GM21360 (cell line): Measurements from ENCODE around the gene MAP1S.

Source experiments
- ATAC-seq: cut with Tn5 transposase; IDR thresholded peaks from one replicate; pipeline ENCODE4 v1.9.1; 2021; ENCODE audit warnings: mild to moderate bottlenecking, moderate library complexity; ENCODE audit not compliant: unreplicated experiment

Gene MAP1S

DNA sequence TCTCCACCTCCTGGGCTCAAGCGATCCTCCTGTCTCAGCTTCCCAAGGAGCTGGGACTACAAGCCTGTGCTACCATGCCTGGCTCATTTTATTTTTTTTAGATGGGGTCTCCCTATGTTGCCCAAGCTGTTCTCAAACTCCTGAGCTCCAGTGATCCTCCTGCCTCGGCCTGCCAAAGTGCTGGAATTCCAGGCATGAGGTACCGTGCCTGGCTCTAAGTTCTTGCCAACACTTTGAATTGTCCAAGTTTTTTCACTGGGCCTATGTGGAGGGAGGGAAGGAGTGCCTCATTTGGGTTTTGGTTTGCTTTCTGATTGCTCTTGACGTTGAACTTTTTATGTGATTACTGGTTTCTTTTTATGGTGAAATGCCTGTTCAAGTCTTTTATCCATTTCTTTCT is 26.7 kb upstream of the MAP1S start:
- ATAC-seq = no peak

DNA sequence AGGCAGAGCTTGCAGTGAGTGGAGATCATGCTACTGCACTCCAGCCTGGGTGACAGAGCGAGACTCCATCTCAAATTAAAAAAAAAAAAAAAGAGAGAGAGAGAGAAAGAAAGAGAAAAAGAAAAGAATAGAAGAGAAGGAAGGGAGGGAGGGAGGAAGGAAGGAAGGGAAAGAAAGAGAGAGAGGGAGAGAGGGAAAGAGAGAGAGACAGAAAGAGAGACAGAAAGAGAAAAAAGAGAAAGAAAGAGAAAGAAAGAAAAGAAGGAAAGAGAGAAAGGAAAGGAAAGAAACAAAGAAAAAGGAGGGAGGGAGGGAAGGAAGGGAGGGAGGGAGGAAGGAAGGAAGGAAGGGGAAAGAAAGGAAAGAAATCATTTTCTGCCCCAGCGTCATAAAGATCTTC is 24.1 kb upstream of the MAP1S start:
- ATAC-seq = no peak

DNA sequence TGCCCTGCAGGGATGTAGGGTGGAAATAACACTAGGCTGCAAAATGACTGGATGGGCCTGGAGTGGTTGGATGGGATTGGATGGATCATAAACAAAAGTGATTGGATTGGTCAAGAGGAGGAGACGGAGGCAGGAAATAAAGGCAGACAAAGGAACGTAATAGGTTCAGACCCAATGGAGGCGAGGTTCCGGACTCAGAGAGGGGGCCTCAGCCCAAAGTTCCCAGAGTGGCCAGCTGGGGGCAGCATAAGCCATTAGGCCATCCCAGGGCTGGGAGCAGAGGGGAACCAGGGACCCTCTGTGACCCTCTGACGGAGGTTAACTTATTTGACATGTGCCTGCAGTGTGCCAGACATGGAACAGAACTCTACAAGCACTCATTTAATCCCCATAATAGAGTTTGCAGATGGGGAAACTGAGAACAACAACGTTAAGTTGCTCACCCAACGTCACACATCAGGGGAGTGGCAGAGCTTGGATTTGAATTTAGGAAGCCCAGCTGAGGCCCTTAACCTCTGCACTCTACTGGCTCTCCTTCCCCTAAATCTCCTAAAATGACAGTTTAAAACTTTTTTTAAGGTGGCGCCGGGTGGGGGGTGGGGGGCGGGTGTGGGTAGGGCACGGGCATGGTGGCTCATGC is 15.3 kb upstream of the MAP1S start:
- no peak for ATAC-seq

DNA sequence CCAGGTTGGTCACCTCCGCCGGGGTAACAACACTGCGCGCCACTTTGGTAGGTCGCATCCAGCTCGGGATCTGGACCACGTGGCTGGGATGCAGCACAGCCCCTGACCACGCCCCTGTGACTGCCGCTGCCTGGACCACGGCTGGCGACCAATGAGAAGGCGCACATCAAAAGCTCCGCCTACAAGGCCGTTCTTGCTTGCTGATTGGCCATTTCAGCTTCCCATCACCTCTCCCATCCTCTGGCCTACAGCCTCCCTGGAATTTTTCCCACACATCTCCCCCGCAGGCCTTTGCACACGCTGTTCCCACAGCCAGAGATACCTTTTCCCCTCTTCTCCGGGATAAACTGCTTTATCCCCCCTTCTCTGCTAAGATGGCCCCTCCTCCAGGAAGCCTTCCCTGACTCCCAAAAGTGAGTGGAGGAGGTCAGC is 12.5 kb upstream of the MAP1S start:
- ATAC-seq = no peak

DNA sequence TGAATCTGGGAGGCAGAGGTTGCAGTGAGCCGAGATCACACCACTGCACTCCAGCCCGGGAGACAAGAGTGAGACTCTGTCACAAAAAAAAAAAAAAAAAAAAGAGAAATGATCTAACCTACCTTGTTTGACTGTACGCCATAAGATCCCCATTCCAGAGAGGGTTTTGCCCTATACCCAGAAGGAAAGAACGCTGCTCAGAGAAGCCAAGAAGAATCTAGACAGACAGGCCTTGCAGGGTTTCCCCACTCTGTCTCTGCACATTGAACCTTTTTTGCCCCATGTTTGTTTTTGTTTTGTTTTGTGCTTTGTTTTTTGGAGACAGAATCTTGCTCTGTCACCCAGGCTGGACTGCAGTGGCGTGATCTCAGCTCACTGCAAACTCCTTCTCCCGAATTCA is 7.4 kb upstream of the MAP1S start:
- no peak for ATAC-seq

DNA sequence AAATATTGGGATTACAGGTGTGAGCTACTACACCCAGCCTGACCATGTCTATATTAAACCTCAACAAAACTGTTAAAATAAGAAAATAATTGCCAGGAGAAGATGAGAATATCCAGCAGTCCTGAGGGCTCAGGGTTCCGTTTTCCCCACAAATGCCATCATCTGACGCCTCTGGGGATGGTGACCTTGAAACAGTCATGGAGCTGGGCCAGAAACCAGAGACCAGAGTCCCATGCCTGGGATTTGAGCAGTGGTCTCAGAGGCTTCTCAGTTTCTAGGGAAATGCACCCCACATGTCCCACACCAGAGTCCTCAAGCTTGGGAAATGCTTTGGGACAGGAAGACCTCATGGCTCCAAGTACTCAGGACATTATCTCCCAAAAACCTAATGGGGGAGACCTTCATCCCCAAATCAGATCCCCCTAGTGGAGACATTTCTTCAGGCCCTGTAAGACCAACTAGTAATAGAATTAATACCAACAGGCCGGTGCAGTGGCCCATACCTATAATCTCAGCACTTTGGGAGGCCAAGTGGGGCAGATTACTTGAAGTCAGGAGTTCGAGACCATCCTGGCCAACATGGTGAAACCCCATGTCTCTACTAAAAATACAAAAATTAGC is 2.9 kb upstream of the MAP1S start:
- ATAC-seq = no peak

DNA sequence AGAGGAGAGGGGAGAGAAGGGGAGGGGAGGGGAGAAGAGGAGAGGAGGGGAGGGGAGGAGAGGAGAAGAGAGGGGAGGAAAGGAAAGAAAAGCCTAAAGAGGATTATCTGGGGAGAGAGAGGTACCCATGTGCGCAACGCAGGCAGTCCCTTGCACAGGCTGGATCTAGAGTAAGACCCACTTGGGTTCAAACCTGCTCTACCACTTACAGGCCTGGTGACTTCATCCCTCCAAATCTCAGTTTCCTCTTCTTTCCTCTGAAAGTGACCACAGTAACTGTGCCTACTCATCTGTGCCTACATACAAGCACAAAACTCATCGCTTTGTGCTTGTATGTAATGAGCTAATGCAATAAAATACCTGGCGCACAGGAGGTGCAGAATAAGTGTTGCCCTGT is 732 bp upstream of the MAP1S start:
- ATAC-seq = no peak

DNA sequence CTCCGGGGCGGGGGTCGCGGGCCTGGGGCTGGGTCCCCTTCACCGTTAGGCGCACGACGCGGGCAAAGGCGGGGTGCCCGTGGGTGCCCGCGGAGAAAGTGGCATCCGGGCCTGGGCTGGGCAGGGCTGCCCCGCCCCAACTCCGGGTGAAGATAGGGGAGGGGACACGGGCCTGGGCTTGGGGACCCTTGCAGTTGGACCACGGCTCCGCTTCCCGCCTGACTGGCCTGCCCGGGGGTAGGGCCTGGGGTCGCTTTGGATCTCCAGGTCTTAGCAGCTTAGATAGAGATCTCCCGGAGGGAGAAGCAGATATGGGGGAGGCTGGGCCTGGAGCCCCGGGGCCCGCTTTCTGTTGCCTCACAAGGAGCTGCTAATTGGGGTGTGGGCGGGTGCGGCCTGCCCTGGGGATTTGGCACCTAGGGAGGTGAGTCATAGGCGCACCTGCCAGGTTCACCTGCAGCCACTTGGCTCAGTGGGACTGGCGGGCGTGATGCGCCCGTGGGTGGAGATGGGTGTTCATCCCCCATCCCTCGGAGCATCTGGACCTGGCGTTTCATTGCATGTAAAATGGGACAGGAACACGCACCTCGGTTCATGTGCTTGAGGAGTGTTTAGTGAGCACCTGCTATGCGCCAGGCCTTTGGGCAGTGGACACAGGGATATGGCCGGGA is 585 bp downstream of the MAP1S start:
- peak; percentile 23 for ATAC-seq

DNA sequence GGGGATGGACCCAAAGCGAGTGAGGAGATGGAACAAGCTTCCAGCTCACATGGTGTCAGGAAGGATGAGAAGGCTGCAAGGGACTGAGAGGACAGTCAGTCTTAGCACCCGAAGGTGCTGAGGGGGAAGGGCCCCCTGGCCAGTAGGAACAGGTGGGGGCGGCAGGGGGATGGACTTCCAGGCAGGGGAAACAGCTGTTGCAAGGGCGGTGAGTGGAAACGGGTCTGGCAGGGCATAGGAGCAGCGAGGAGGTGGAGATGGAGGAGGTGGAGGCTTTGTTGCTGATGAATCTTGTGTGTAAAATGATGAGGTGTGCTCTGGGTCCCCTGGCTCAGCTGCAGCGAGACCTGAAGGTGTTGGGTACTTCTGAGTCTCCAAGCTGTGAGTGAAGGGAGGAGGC is 1.2 kb downstream of the MAP1S start:
- no peak for ATAC-seq

DNA sequence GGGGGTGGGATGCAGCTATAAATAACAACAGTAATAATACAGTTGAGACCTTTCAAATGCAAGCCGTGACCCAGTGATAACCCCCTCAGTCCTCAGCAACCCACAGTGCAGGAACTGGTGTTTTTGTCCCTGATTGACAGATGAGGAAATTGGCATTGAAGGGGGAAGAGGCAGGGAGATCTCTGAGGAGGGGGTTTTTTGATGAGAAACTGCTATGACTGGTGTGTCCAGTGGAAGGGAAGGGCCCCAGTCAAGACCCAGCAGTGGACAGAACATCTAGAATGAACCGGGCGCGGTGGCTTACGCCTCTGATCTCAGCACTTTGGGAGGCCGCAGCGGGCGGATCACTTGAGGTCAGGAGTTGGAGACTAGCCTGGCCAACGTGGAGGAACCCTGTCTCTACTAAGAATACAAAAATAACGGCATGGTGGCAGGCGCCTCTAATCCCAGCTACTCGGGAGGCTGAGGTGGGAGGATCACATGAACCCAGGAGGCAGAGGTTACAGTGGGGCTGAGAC is 1.9 kb downstream of the MAP1S start:
- ATAC-seq = no peak

DNA sequence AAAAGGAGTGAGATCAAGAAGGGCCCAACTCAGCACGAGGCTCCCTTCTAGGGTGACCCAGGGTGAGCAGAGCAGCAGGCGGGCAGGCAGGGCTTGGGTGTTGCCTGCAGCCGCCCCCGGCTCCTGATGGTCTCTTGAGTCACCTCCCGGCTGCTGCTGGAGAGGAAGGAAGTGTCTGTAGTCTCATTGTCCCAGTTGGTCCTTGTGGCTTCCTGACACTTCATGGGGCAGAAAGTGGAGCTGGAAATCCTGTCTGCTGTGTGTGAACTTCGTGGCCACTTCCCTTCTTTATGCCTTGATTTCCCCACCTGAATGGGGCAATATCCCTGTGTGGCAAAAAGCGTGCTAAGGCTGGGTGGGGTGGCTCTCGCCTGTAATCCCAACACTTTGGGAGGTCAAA is 2.5 kb downstream of the MAP1S start:
- no peak for ATAC-seq

DNA sequence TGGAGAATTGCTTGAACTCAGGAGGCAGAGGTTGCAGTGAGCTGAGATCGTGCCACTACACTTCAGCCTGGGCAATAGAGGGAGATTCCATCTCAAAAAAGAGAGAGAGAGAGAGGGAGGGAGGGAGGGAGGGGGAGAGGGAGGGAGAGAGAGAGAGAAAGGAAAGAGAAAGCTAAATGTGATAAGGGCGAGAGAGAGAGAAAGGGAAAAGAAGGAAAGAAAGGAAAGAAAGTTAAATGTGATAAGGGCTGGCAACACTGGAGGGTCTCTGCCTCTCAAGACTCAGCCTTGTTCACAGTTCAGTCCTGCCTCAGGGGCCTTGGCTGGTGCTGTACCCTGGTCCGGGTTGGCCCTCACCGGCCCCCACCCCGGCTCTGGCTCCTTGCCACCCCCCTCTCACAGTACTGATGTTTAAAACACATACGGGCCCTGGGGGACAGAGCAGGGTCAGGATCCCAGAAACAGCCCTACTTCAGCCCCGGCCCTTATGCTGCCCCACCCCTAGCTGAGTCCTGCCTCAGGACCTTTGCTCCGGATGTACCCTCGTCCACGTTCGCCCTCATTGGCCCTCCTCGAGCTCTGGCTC is 3.5 kb downstream of the MAP1S start:
- no peak for ATAC-seq

DNA sequence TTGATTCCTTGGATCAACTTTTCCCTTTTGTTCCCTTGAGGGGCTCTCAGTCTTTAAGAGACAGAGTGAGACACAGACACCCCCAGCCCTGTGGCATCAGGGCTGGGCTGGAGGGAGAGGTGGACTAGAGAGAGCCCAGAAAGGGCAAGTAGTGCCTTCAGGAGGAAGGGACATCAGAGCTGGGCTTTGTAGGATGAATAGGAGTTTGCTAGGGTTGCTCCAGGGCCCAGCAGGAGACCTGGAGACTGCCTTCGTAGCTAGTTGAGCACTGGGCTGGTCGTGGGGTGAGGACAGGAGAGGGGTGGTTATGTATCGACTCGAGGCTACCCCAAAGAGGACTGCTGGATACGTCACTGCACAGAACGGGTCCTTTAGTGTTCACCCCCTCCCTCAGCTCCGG is 5.4 kb downstream of the MAP1S start:
- no peak for ATAC-seq

DNA sequence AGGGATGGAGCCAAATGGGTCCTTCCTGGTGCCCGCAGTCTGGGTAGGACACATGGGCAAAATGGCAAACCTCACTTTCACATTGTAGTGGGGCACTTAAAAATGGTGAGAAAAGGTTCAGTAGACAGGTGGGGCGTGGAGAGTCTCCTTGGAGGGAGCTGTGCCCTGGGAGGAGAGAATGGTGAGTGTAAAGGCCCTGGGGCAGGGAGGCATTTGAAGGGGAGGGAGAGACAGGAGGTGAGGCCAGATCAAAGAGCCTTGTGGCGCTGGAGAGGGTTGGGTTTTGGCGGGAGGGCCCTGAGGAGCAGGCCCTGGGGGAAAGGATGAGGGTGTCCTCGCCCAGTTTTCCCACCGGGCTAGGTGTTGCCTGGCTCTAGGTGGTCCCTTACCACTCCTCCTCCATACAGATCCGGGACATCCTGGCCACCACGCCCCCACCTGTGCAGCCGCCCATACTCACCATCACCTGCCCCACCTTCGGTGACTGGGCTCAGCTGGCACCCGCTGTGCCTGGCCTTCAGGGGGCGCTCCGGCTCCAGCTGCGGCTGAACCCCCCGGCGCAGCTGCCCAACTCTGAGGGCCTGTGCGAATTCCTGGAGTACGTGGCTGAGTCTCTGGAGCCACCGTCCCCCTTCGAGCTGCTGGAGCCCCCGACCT is 6.3 kb downstream of the MAP1S start:
- ATAC-seq = no peak

DNA sequence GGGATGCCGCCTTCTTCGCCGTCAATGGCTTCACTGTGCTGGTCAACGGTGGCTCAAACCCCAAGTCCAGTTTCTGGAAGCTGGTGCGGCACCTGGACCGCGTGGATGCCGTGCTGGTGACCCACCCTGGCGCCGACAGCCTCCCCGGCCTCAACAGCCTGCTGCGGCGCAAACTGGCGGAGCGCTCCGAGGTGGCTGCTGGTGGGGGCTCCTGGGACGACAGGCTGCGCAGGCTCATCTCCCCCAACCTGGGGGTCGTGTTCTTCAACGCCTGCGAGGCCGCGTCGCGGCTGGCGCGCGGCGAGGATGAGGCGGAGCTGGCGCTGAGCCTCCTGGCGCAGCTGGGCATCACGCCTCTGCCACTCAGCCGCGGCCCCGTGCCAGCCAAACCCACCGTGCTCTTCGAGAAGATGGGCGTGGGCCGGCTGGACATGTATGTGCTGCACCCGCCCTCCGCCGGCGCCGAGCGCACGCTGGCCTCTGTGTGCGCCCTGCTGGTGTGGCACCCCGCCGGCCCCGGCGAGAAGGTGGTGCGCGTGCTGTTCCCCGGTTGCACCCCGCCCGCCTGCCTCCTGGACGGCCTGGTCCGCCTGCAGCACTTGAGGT is 7.0 kb downstream of the MAP1S start:
- ATAC-seq = no peak

DNA sequence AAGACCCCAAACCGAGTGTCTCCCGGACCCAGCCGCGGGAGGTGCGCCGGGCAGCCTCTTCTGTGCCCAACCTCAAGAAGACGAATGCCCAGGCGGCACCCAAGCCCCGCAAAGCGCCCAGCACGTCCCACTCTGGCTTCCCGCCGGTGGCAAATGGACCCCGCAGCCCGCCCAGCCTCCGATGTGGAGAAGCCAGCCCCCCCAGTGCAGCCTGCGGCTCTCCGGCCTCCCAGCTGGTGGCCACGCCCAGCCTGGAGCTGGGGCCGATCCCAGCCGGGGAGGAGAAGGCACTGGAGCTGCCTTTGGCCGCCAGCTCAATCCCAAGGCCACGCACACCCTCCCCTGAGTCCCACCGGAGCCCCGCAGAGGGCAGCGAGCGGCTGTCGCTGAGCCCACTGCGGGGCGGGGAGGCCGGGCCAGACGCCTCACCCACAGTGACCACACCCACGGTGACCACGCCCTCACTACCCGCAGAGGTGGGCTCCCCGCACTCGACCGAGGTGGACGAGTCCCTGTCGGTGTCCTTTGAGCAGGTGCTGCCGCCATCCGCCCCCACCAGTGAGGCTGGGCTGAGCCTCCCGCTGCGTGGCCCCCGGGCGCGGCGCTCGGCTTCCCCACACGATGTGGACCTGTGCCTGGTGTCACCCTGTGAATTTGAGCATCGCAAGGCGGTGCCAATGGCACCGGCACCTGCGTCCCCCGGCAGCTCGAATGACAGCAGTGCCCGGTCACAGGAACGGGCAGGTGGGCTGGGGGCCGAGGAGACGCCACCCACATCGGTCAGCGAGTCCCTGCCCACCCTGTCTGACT is 7.9 kb downstream of the MAP1S start:
- ATAC-seq = no peak

DNA sequence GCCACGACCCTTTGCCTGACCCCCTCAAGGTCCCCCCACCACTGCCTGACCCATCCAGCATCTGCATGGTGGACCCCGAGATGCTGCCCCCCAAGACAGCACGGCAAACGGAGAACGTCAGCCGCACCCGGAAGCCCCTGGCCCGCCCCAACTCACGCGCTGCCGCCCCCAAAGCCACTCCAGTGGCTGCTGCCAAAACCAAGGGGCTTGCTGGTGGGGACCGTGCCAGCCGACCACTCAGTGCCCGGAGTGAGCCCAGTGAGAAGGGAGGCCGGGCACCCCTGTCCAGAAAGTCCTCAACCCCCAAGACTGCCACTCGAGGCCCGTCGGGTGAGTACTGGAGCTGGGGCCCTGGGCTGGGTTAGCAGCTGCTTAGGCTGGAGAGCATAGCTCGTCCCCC is 8.6 kb downstream of the MAP1S start:
- no peak for ATAC-seq

DNA sequence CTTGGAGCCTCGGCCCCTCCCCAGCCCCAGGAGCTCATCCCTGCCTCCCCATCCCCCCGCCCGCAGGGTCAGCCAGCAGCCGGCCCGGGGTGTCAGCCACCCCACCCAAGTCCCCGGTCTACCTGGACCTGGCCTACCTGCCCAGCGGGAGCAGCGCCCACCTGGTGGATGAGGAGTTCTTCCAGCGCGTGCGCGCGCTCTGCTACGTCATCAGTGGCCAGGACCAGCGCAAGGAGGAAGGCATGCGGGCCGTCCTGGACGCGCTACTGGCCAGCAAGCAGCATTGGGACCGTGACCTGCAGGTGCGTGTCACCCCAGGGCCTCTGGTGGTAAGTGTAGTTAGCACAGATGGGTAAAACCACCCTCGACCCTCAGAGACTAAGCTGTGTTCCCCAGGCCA is 13.8 kb downstream of the MAP1S start:
- no peak for ATAC-seq

DNA sequence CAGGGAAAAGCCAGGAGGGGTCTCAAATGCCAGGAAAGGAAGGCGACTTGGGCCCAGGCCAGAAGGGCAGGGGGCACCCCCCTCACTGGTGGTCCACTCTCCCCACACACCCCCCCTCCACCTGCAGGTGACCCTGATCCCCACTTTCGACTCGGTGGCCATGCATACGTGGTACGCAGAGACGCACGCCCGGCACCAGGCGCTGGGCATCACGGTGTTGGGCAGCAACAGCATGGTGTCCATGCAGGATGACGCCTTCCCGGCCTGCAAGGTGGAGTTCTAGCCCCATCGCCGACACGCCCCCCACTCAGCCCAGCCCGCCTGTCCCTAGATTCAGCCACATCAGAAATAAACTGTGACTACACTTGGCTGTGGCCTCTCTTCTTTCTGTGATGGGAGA is 14.9 kb downstream of the MAP1S start:
- ATAC-seq = no peak

DNA sequence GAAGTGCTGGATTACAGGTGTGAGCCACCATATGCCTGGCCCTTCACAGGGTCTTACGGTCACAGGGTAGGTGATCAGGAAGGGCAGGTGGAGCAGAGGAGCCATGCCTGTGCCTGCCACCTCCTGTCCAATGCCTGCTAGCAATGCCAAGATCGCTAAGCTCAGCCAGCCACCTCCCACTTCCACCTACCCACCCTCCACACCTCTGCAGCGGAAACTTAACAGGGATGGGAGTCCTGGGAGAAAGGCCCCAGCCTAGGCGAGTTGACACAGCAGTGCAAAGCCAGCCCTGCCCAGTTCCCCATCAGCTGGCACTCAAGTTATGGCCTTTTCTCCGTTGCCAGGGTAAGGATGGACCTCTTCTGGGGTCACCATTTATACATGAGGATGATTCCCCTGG is 16.1 kb downstream of the MAP1S start:
- ATAC-seq = no peak
